H9 (cell line): ENCODE measurements around the gene KIZ. TPM values are rescaled to one million over a fixed set of nuclear protein-coding genes. Genes with fewer than 3 reads are reported as not detected.

Source experiments
- DNase-seq: peaks from one replicate; pipeline ENCODE4 v3.0.0-alpha.2; 2017
- H2AFZ ChIP-seq: one replicate; pipeline ENCODE4 v1.6.1; 2013; ENCODE audit warnings: mild to moderate bottlenecking, low read length, control low read depth, moderate library complexity
- H2AK5ac ChIP-seq: 2 replicates; pipeline ENCODE4 v1.6.1; 2013; ENCODE audit warnings: low read length, control low read depth, mixed read lengths; ENCODE audit not compliant: insufficient read length
- H2BK120ac ChIP-seq: one replicate; pipeline ENCODE4 v1.6.1; 2013; ENCODE audit warnings: low read depth, mild to moderate bottlenecking, low read length, control low read depth, inconsistent platforms; ENCODE audit not compliant: poor library complexity, severe bottlenecking
- H2BK12ac ChIP-seq: 2 replicates; pipeline ENCODE4 v1.6.1; 2013; ENCODE audit warnings: low read length, control low read depth, mixed read lengths, low read depth; ENCODE audit not compliant: insufficient read length
- H2BK15ac ChIP-seq: 2 replicates; pipeline ENCODE4 v1.6.1; 2013; ENCODE audit warnings: low read depth, low read length, control low read depth
- H2BK20ac ChIP-seq: one replicate; pipeline ENCODE4 v1.6.1; 2013; ENCODE audit warnings: low read depth, mild to moderate bottlenecking, low read length, control low read depth, inconsistent platforms; ENCODE audit not compliant: poor library complexity, severe bottlenecking
- H2BK5ac ChIP-seq: 2 replicates; pipeline ENCODE4 v1.6.1; 2013; ENCODE audit warnings: low read length, control low read depth, mixed read lengths; ENCODE audit not compliant: insufficient read length
- H3K14ac ChIP-seq: 2 replicates; pipeline ENCODE4 v1.6.1; 2013; ENCODE audit warnings: low read length, control low read depth; ENCODE audit not compliant: insufficient read depth
- H3K18ac ChIP-seq: 2 replicates; pipeline ENCODE4 v1.6.1; 2013; ENCODE audit warnings: low read depth, mild to moderate bottlenecking, mixed read lengths, low read length, control low read depth; ENCODE audit not compliant: insufficient read length
- H3K23ac ChIP-seq: 2 replicates; pipeline ENCODE4 v1.6.1; 2013; ENCODE audit warnings: low read length, control low read depth, mixed read lengths, low read depth; ENCODE audit not compliant: insufficient read length
- H3K23me2 ChIP-seq: 2 replicates; pipeline ENCODE4 v1.6.1; 2013; ENCODE audit warnings: low read depth, mild to moderate bottlenecking, mixed read lengths, low read length, control low read depth; ENCODE audit not compliant: insufficient read length, poor library complexity, severe bottlenecking
- H3K27ac ChIP-seq: 2 replicates; pipeline ENCODE4 v1.5.1; 2013; ENCODE audit warnings: low read length, control low read depth, mixed read lengths, low read depth; ENCODE audit not compliant: insufficient read length
- H3K27me3 ChIP-seq: 2 replicates; pipeline ENCODE4 v1.6.1; 2013; ENCODE audit warnings: low read length, control low read depth, inconsistent platforms; ENCODE audit not compliant: insufficient read depth
- H3K4ac ChIP-seq: 2 replicates; pipeline ENCODE4 v1.6.1; 2013; ENCODE audit warnings: low read depth, mild to moderate bottlenecking, control low read depth, inconsistent platforms, low read length, moderate library complexity
- H3K4me1 ChIP-seq: 2 replicates; pipeline ENCODE4 v1.6.1; 2013; ENCODE audit warnings: low read length, control low read depth, inconsistent platforms; ENCODE audit not compliant: insufficient read depth
- H3K4me2 ChIP-seq: 2 replicates; pipeline ENCODE4 v1.6.1; 2013; ENCODE audit warnings: low read length, control low read depth, mixed read lengths; ENCODE audit not compliant: insufficient read length, insufficient read depth
- H3K56ac ChIP-seq: 2 replicates; pipeline ENCODE4 v1.6.1; 2013; ENCODE audit warnings: low read depth, mild to moderate bottlenecking, mixed read lengths, low read length, control low read depth; ENCODE audit not compliant: insufficient read length
- H3K79me1 ChIP-seq: 2 replicates; pipeline ENCODE4 v1.6.1; 2013; ENCODE audit warnings: low read depth, mild to moderate bottlenecking, moderate library complexity, low read length, control low read depth, inconsistent platforms; ENCODE audit not compliant: insufficient read depth, poor library complexity, severe bottlenecking
- H3K79me2 ChIP-seq: 2 replicates; pipeline ENCODE4 v1.6.1; 2013; ENCODE audit warnings: low read length, control low read depth, inconsistent platforms; ENCODE audit not compliant: insufficient read depth
- H3K9ac ChIP-seq: 2 replicates; pipeline ENCODE4 v1.6.1; 2013; ENCODE audit warnings: low read length, control low read depth, mixed read lengths; ENCODE audit not compliant: insufficient read length; ENCODE audit errors: extremely low read depth
- H3K9me3 ChIP-seq: one replicate; pipeline ENCODE4 v1.6.1; 2013; ENCODE audit warnings: low read depth, low read length, inconsistent platforms; ENCODE audit not compliant: control insufficient read depth
- H3T11ph ChIP-seq: one replicate; pipeline ENCODE4 v1.6.1; 2013; ENCODE audit warnings: mild to moderate bottlenecking, low read length, control low read depth, inconsistent platforms
- H4K20me1 ChIP-seq: one replicate; pipeline ENCODE4 v1.6.1; 2013; ENCODE audit not compliant: control insufficient read depth, insufficient read length, insufficient read depth
- H4K5ac ChIP-seq: 2 replicates; pipeline ENCODE4 v1.6.1; 2013; ENCODE audit warnings: low read depth, mild to moderate bottlenecking, mixed read lengths, low read length, control low read depth; ENCODE audit not compliant: insufficient read length
- H4K8ac ChIP-seq: replicated peaks from 2 replicates; pipeline ENCODE4 v1.6.1; 2013; ENCODE audit warnings: low read length, control low read depth, mixed read lengths, low read depth; ENCODE audit not compliant: insufficient read length
- H4K91ac ChIP-seq: 2 replicates; pipeline ENCODE4 v1.6.1; 2013; ENCODE audit warnings: low read depth, mild to moderate bottlenecking, moderate library complexity, mixed read lengths, low read length, control low read depth; ENCODE audit not compliant: insufficient read length
- H3K27ac Mint-ChIP-seq, 3 experiments: 2 replicates in 2 of 3; 3 replicates in 1 of 3; pipeline ENCODE4 v1.8.0; 2020 to 2021; ENCODE audit warnings: mixed read lengths in 3 of 3, mild to moderate bottlenecking in 1 of 3, moderate library complexity in 1 of 3
- H3K27me3 Mint-ChIP-seq: 2 replicates; pipeline ENCODE4 v1.8.0; 2021; ENCODE audit warnings: low read depth, mild to moderate bottlenecking, moderate library complexity, mixed read lengths
- H3K36me3 Mint-ChIP-seq, 3 experiments: 2 replicates in 2 of 3; 3 replicates in 1 of 3; pipeline ENCODE4 v1.8.0; 2020 to 2021; ENCODE audit warnings: low read depth in 3 of 3, mixed read lengths in 3 of 3; ENCODE audit not compliant: insufficient read depth in 1 of 3
- H3K4me1 Mint-ChIP-seq, 2 experiments: 2 replicates each; pipeline ENCODE4 v1.8.0; 2020; ENCODE audit warnings: mixed read lengths in 2 of 2
- H3K4me3 Mint-ChIP-seq, 2 experiments: 2 replicates in 1 of 2; 3 replicates in 1 of 2; pipeline ENCODE4 v1.8.0; 2020 to 2021; ENCODE audit warnings: mild to moderate bottlenecking in 2 of 2, mixed read lengths in 2 of 2, moderate library complexity in 1 of 2
- H3K9me3 Mint-ChIP-seq, 2 experiments: 2 replicates in 1 of 2; 3 replicates in 1 of 2; pipeline ENCODE4 v1.8.0; 2020; ENCODE audit warnings: mild to moderate bottlenecking in 2 of 2, mixed read lengths in 2 of 2, moderate library complexity in 1 of 2
- CTCF ChIP-seq: fragments of 200-600 bp; sonication (generic); conservative IDR thresholded peaks from 3 replicates; pipeline ENCODE4 v1.8.0; 2021; ENCODE audit warnings: antibody characterized with exemption, mild to moderate bottlenecking
- WGBS: extraction: QIAGEN DNeasy Blood & Tissue Kit; methylation state at CpG from one replicate; pipeline ENCODE4 v1.1.7; 2013; ENCODE audit warnings: missing lambda C conversion rate, low lambda C conversion rate, mixed read lengths; ENCODE audit not compliant: insufficient read length; ENCODE audit errors: extremely low coverage; 5-methylcytosine and 5-hydroxymethylcytosine counted together
- total RNA-seq: library from RNA; stranded (reverse); gene quantifications from 2 replicates; pipeline ENCODE4 v1.2.1, GENCODE V29; 2021

KIZ gene
- total RNA-seq, 1 experiment from 2014 or later: 29.3 TPM

GRCh38 chr20:21092806-21093205 lies 33.1 kb upstream of the KIZ start:
- no peak overlapping the region for H3K23ac ChIP-seq
- Mint-ChIP-seq H3K27me3 (peaks cover 31% of the 10 kb centered on the region), H3K27ac (no peak overlapping the region), H3K4me3 (no peak overlapping the region), H3K9me3 (no peaks in the 10 kb centered on the region; a peak in 1 of 5 replicates), H3K4me1 (peaks cover 37 to 55% of the 10 kb centered on the region in 2 experiments), H3K36me3 (no peaks in the 10 kb centered on the region)
- no peak overlapping the region for H4K8ac ChIP-seq
- H2BK15ac ChIP-seq: no peak overlapping the region
- H3K23me2 ChIP-seq: no peaks in the 10 kb centered on the region
- no peak overlapping the region for H4K5ac ChIP-seq
- no peak for DNase-seq
- H3K79me1 ChIP-seq: no peaks in the 10 kb centered on the region
- no peaks in the 10 kb centered on the region for H4K20me1 ChIP-seq
- H3K4me2 ChIP-seq: no peak overlapping the region
- H3K27ac ChIP-seq: no peak overlapping the region
- H3K18ac ChIP-seq: no peak overlapping the region
- H3K4me1 ChIP-seq: peaks cover 14% of the 10 kb centered on the region; the same call in 1 of the 2 replicates
- H3T11ph ChIP-seq: no peak overlapping the region
- no peaks in the 10 kb centered on the region for H3K79me2 ChIP-seq
- no peak overlapping the region for H3K9ac ChIP-seq
- no peak overlapping the region for H3K56ac ChIP-seq
- no peak overlapping the region for H2BK5ac ChIP-seq
- WGBS: no CpG with 5 or more reads among the region's 3 CpGs
- H2AK5ac ChIP-seq: no peak overlapping the region
- H3K4ac ChIP-seq: no peak overlapping the region
- H3K9me3 ChIP-seq: no peaks in the 10 kb centered on the region
- TF ChIP-seq CTCF: no peak
- no peak overlapping the region for H2BK20ac ChIP-seq
- no peak overlapping the region for H4K91ac ChIP-seq
- no peak overlapping the region for H2BK120ac ChIP-seq
- H3K14ac ChIP-seq: no peak overlapping the region
- H2AFZ ChIP-seq: no peak overlapping the region
- no peaks in the 10 kb centered on the region for H3K27me3 ChIP-seq
- H2BK12ac ChIP-seq: no peak overlapping the region
